Keratinocyte (primary cell): ENCODE results near the gene MLXIP. TPM values are rescaled to one million over a fixed set of nuclear protein-coding genes. Genes with fewer than 3 reads are reported as not detected.

Source experiments
- DNase-seq: peaks from one replicate; pipeline ENCODE4 v3.0.0-alpha.2; 2011; ENCODE audit warnings: low read depth, missing footprints, low spot score
- FAIRE-seq: peaks from 2 replicates; lab custom pipeline; 2011; peaks lifted over from hg19 to GRCh38; lab: Jason Lieb, UNC
- H2AFZ ChIP-seq: 2 replicates; pipeline ENCODE4 v1.6.0; 2012; ENCODE audit warnings: low read length, control low read depth, inconsistent platforms; ENCODE audit not compliant: control insufficient read depth
- H3K27ac ChIP-seq: 2 replicates; pipeline ENCODE4 v1.5.1; 2011; ENCODE audit warnings: low read length; ENCODE audit not compliant: control insufficient read depth, insufficient read depth
- H3K27me3 ChIP-seq: 3 replicates; pipeline ENCODE4 v1.6.0; 2011; ENCODE audit warnings: low read length; ENCODE audit not compliant: control insufficient read depth, insufficient read depth; ENCODE audit errors: extremely low read depth
- H3K36me3 ChIP-seq, 2 experiments: 2 replicates in 1 of 2; 3 replicates in 1 of 2; pipeline ENCODE4 v1.5.1; 2011; ENCODE audit warnings: low read length in 2 of 2, mild to moderate bottlenecking in 1 of 2; ENCODE audit not compliant: control insufficient read depth in 2 of 2, insufficient read depth in 2 of 2; ENCODE audit errors: extremely low read depth in 1 of 2
- H3K4me1 ChIP-seq: 3 replicates; pipeline ENCODE4 v1.5.1; 2011; ENCODE audit warnings: low read length; ENCODE audit not compliant: control insufficient read depth, insufficient read depth; ENCODE audit errors: extremely low read depth
- H3K4me2 ChIP-seq: 3 replicates; pipeline ENCODE4 v1.6.0; 2011; ENCODE audit warnings: low read depth, low read length; ENCODE audit not compliant: control insufficient read depth, insufficient read depth; ENCODE audit errors: extremely low read depth
- H3K4me3 ChIP-seq, 3 experiments: fragments of 200-600 bp in 1 of 3; sonication (generic) in 1 of 3; 2 replicates in 2 of 3; 3 replicates in 1 of 3; pipeline ENCODE4 v1.5.1; 2011 to 2016; ENCODE audit warnings: low read length in 3 of 3, mild to moderate bottlenecking in 3 of 3, control low read depth in 2 of 3, inconsistent platforms in 1 of 3, low read depth in 1 of 3, mixed read lengths in 1 of 3, mixed run types in 1 of 3, moderate library complexity in 1 of 3; ENCODE audit not compliant: control insufficient read depth in 2 of 3, insufficient read depth in 2 of 3; ENCODE audit errors: extremely low read depth in 1 of 3
- H3K79me2 ChIP-seq: 2 replicates; pipeline ENCODE4 v1.6.0; 2012; ENCODE audit warnings: low read length; ENCODE audit not compliant: control insufficient read depth, insufficient read depth
- H3K9ac ChIP-seq: 3 replicates; pipeline ENCODE4 v1.6.0; 2011; ENCODE audit warnings: low read length; ENCODE audit not compliant: control insufficient read depth, insufficient read depth; ENCODE audit errors: extremely low read depth
- H3K9me1 ChIP-seq: 3 replicates; pipeline ENCODE4 v1.6.0; 2011; ENCODE audit warnings: low read length; ENCODE audit not compliant: control insufficient read depth, insufficient read depth; ENCODE audit errors: extremely low read depth
- H3K9me3 ChIP-seq: 2 replicates; pipeline ENCODE4 v1.5.1; 2012; ENCODE audit warnings: low read depth, low read length; ENCODE audit not compliant: control insufficient read depth
- H4K20me1 ChIP-seq: 3 replicates; pipeline ENCODE4 v1.6.0; 2011; ENCODE audit warnings: low read length; ENCODE audit not compliant: control insufficient read depth, insufficient read depth; ENCODE audit errors: extremely low read depth
- CTCF ChIP-seq, 3 experiments: IDR thresholded peaks in 1 of 3; conservative IDR thresholded peaks in 1 of 3; optimal IDR thresholded peaks in 1 of 3; 2 replicates in 2 of 3; 3 replicates in 1 of 3; pipeline versions ENCODE3 to v1.5.1; 2011; ENCODE audit warnings: low read length in 3 of 3, mild to moderate bottlenecking in 3 of 3, moderate library complexity in 2 of 3, control low read depth in 1 of 3, inconsistent platforms in 1 of 3; ENCODE audit not compliant: insufficient read depth in 2 of 3; ENCODE audit errors: extremely low read depth in 1 of 3
- EZH2 ChIP-seq: IDR thresholded peaks from one replicate; pipeline ENCODE4 v1.6.1; 2012; ENCODE audit warnings: inconsistent platforms, mild to moderate bottlenecking, low read length, moderate library complexity
- dilution Hi-C: fragments of 300-500 bp; cut with MboI; formaldehyde crosslinking; loops from one replicate; pipeline ENCODE4 v1.7.0; 2020; ENCODE audit warnings: low sequenced_read_pairs; ENCODE audit not compliant: extremely low pct_ligation_motif_present
- polyA plus RNA-seq, 5 experiments: library from polyadenylated mRNA; depleted of rRNA in 3 of 5; stranded (reverse) in 3 of 5; stranded (forward) in 1 of 5; unstranded in 1 of 5; fragments of >200 nt; gene quantifications; 1 replicate in 1 of 5; 2 replicates in 3 of 5; 3 replicates in 1 of 5; pipeline versions ENCODE4 v1.2.1 to v1.2.3, GENCODE V29; 2011 to 2012; ENCODE audit warnings: missing spikeins in 2 of 5, low read depth in 1 of 5, low replicate concordance in 1 of 5

MLXIP gene
- polyA plus RNA-seq, 1 donor (not counting 4 experiments of a cell fraction or from before 2014, with no cell fraction given) = 5.5 TPM

DNA sequence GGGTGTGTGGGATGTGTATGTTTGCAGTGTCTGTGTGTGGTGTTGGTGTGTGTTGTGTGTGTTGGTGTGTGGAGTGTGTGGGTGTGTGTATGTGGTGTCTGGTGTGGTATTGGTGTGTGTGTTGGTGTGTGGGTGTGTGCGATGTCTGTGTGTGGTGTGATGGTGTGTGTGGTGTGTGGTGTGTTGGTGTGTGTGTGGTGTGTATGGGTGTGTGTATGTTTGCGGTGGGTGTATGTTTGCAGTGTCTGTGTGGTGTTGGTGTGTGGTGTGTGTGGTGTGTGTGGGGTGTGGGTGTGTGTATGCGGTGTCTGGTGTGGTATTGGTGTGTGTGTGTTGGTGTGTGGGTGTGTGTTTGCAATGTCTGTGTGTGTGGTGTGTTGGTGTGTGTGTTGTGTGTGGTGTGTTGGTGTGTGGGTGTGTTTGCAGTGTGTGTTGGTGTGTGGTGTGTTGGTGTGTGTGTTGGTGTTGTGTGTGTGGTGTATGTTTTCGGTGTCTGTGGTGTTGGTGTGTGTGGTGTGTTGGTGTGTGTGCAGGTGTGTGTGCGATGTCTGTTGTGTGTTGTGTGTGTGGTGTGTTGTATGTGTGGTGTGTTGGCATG, 15.7 kb downstream of the MLXIP start:
- Histone ChIP-seq H3K4me1 (peaks cover 56% of the 10 kb centered on the region), H2AFZ (no peak overlapping the region), H3K79me2 (peaks cover 78% of the 10 kb centered on the region), H3K27ac (peak overlapping the region; percentile 36), H3K4me3 (no peak overlapping the region), H3K9me1 (peaks cover 9% of the 10 kb centered on the region), H3K9me3 (no peaks in the 10 kb centered on the region), H4K20me1 (peaks cover 7% of the 10 kb centered on the region), H3K36me3 (peaks cover 0 to 3% of the 10 kb centered on the region in 2 experiments), H3K4me2 (no peak overlapping the region), H3K9ac (no peak overlapping the region), H3K27me3 (no peaks in the 10 kb centered on the region)
- dilution Hi-C loops = no loop called here
- TF ChIP-seq CTCF (optimal IDR thresholded peaks at IDR 0.05 in 1 of 3, IDR thresholded peaks at IDR 0.05 in 1 of 3, conservative IDR thresholded peaks at IDR 0.05 in 1 of 3; ENCODE audit: extremely low read depth in 1 of 3, insufficient read depth in 2 of 3, low read length in 3 of 3) (no peak), EZH2 (no peak)
- no peak for FAIRE-seq
- DNase-seq = no peak

DNA sequence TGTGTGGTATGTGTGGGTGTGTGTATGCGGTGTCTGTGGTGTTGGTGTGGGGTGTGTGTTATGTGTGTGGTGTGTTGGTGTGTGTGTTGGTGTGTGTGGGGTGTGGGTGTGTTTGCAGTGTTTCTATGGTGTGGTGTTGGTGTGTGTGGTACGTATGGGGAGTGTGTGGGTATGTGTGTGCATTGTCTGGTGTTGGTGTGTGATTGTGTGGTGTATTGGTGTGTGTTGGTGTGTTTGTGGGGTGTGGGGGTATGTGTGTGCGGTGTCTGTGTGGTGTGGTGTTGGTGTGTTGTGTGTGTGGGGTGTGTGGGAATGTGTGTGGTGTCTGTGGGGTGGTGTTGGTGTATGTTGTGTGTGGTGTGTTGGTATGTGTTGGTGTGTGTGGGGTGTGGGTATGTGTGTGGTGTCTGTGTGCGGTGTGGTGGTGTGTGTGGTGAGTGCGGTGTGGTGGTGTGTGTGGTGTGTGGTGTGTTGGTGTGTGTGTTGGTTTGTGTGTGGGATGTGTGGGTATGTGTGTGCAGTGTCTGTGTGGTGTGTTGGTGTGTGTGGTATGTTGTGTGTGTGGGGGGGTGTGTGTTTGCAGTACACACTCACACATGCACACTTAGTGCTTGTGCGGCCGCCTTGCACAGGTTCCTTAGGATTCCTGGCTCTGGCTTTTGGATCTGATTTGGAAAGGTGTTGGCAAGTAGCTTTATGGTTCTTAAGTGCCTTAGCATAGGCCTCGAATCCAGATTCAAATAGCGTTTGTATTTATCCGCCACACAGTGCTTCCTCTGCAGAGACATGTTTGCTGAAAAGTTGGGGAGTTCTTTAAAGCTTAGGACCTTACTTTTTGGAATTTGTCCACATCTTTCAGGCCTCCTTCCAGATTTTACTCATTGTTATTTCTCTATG, 16.4 kb downstream of the MLXIP start:
- Histone ChIP-seq H3K4me3 (no peak overlapping the region), H3K27ac (peak overlapping the region; percentile 36), H3K9me1 (peaks cover 11% of the 10 kb centered on the region), H3K9ac (no peak overlapping the region), H2AFZ (no peak overlapping the region), H3K4me2 (no peak overlapping the region), H3K36me3 (peaks cover 0 to 6% of the 10 kb centered on the region in 2 experiments), H4K20me1 (peaks cover 7% of the 10 kb centered on the region), H3K4me1 (peaks cover 61% of the 10 kb centered on the region), H3K27me3 (no peaks in the 10 kb centered on the region), H3K9me3 (no peaks in the 10 kb centered on the region), H3K79me2 (peaks cover 78% of the 10 kb centered on the region)
- no peak for TF ChIP-seq EZH2
- TF ChIP-seq CTCF (optimal IDR thresholded peaks at IDR 0.05 in 1 of 3, IDR thresholded peaks at IDR 0.05 in 1 of 3, conservative IDR thresholded peaks at IDR 0.05 in 1 of 3; ENCODE audit: extremely low read depth in 1 of 3, insufficient read depth in 2 of 3, low read length in 3 of 3) = no peak
- FAIRE-seq (no peak), DNase-seq (no peak)
- dilution Hi-C loops = no loop called here
